Measurements from ENCODE around the gene CD34.

DNA sequence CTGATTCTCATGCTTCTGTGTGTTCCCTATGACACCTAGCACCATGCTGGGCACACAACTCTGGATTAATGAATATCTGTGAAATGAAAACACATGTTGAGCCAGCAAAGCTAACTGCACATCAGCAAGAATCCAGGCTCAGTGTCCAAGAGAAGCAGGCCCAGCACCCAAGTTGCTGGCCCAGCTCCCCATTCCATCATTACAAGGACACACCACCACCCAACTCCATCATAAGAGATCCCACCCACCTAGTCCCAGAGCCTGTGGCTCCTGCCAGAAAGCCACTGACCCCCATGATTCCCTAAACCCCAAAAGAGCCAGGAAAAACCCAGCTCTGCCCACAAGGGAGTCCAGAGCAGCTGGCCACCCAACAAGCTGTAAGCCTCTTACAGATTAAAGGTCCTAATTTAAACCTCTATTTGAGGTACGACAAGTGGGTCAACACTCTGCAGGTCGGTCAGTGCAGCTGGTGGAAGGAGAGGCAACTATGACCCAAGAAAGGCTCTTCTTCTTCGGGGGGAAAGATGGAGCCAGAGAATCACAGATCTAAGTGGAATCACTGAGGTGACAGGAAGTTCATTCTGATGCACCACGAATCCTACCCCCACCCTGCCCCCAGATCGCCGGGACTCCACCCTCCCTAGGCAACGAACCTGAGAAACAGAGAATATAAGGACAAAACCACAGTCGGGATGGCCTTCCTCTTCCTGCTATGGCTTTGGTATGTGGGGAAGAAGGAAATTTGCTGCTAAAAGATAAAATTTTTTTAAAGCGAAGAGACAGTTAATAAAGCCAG lies 58.2 kb downstream of the CD34 start:
- TF ChIP-seq CTCF (IDR thresholded peaks at IDR 0.05) (no peak), POLR2A (IDR thresholded peaks at IDR 0.05) (no peak)
